ENCODE data around the gene PRSS36. TPM values are rescaled to one million over a fixed set of nuclear protein-coding genes. Genes with fewer than 3 reads are reported as not detected.

Gene PRSS36
- total RNA-seq, 1 donor, result 1.1 TPM

- H3K4me3 ChIP-seq (ENCODE audit: low read depth, low read length), result no peak overlapping the region
- no peak for TF ChIP-seq CTCF (IDR thresholded peaks at IDR 0.05; ENCODE audit: insufficient read depth, low read length)
- no peak for DNase-seq (ENCODE audit: low read depth)
These were observed 37.9 kb downstream of the PRSS36 start for GRCh38 chr16:31111881-31112466.

- no peak for DNase-seq (ENCODE audit: low read depth)
- no peak overlapping the region for H3K4me3 ChIP-seq (ENCODE audit: low read depth, low read length)
These were observed 39.5 kb downstream of the PRSS36 start for GRCh38 chr16:31110106-31111034.

GRCh38 chr16:31109622-31110021, 40.2 kb downstream of the PRSS36 start:
- H3K4me3 ChIP-seq (ENCODE audit: low read depth, low read length), result no peak overlapping the region
- no peak for TF ChIP-seq CTCF (IDR thresholded peaks at IDR 0.05; ENCODE audit: insufficient read depth, low read length)

More at GRCh38 chr16:31110106-31111034, 39.5 kb downstream of the PRSS36 start:
- TF ChIP-seq CTCF (IDR thresholded peaks at IDR 0.05; ENCODE audit: insufficient read depth, low read length), result no peak

GRCh38 chr16:31108794-31109558, 40.9 kb downstream of the PRSS36 start:
- peak overlapping the region; percentile 90 for H3K4me3 ChIP-seq (ENCODE audit: low read depth, low read length)
- no peak for TF ChIP-seq CTCF (IDR thresholded peaks at IDR 0.05; ENCODE audit: insufficient read depth, low read length)
- DNase-seq (ENCODE audit: low read depth), result no peak

More at GRCh38 chr16:31109622-31110021, 40.2 kb downstream of the PRSS36 start:
- DNase-seq (ENCODE audit: low read depth), result no peak

- DNase-seq (ENCODE audit: low read depth), result peak; percentile 62
- TF ChIP-seq CTCF (IDR thresholded peaks at IDR 0.05; ENCODE audit: insufficient read depth, low read length), result no peak
These were observed 41.7 kb downstream of the PRSS36 start, which contains the start of gene BCKDK for GRCh38 chr16:31108035-31108793. Gene BCKDK (plus strand): TSS chr16:31108386. CDS start chr16:31109224, 838 bp downstream.

GRCh38 chr16:31107465-31107867, 42.4 kb downstream of the PRSS36 start:
- H3K4me3 ChIP-seq (ENCODE audit: low read depth, low read length), result no peak overlapping the region
- no peak for TF ChIP-seq CTCF (IDR thresholded peaks at IDR 0.05; ENCODE audit: insufficient read depth, low read length)
- no peak for DNase-seq (ENCODE audit: low read depth)

More at GRCh38 chr16:31108035-31108793, 41.7 kb downstream of the PRSS36 start, which contains the start of gene BCKDK:
- peak within 1 kb of the TSS; percentile 90 for H3K4me3 ChIP-seq (ENCODE audit: low read depth, low read length)

Data from fibroblast of the aortic adventitia (primary cell).